MM.1S (cell line): ENCODE data around the gene KCNN4.
"Not testable (repeated sequence)": the region's sequence is repeated elsewhere in the genome, so short reads cannot be mapped to it uniquely, and the experiment has no call there.

ENCODE experiments used
- DNase-seq: peaks from one replicate; pipeline ENCODE4 v3.0.0-alpha.2; 2015
- H2AFZ ChIP-seq: fragments of 300-600 bp; sonication (generic); 2 replicates; pipeline ENCODE4 v1.6.0; 2016; ENCODE audit warnings: antibody characterized with exemption, low read length
- H3F3A ChIP-seq: fragments of 300-600 bp; sonication (generic); 2 replicates; pipeline ENCODE4 v1.6.1; 2016; ENCODE audit warnings: mild to moderate bottlenecking, antibody characterized with exemption, low read length, moderate library complexity, mixed read lengths; ENCODE audit not compliant: insufficient read depth
- H3K27ac ChIP-seq: fragments of 300-600 bp; sonication (generic); 2 replicates; pipeline ENCODE4 v1.5.1; 2016; ENCODE audit warnings: mild to moderate bottlenecking, low read length
- H3K27me3 ChIP-seq: fragments of 300-600 bp; sonication (generic); replicated peaks from 2 replicates; pipeline ENCODE4 v1.6.0; 2016; ENCODE audit warnings: low read length; ENCODE audit not compliant: insufficient read depth
- H3K36me3 ChIP-seq: fragments of 300-600 bp; sonication (generic); replicated peaks from 2 replicates; pipeline ENCODE4 v1.6.1; 2016; ENCODE audit warnings: mild to moderate bottlenecking, low read length, mixed read lengths; ENCODE audit not compliant: insufficient read depth
- H3K4me1 ChIP-seq: fragments of 300-600 bp; sonication (generic); 2 replicates; pipeline ENCODE4 v1.6.1; 2016; ENCODE audit warnings: low read length, mixed read lengths
- H3K4me2 ChIP-seq: fragments of 300-600 bp; sonication (generic); 2 replicates; pipeline ENCODE4 v1.6.0; 2016; ENCODE audit warnings: low read depth, low read length
- H3K4me3 ChIP-seq: fragments of 300-600 bp; sonication (generic); 2 replicates; pipeline ENCODE4 v1.5.1; 2016; ENCODE audit warnings: low read length, mixed read lengths
- H3K79me2 ChIP-seq: fragments of 300-600 bp; sonication (generic); 2 replicates; pipeline ENCODE4 v1.6.1; 2016; ENCODE audit warnings: mixed run types, low read length, mixed read lengths
- H3K9ac ChIP-seq: fragments of 300-600 bp; sonication (generic); 2 replicates; pipeline ENCODE4 v1.6.1; 2016; ENCODE audit warnings: low read length, mixed read lengths
- H3K9me2 ChIP-seq: fragments of 300-600 bp; sonication (generic); replicated peaks from 2 replicates; pipeline ENCODE4 v1.6.1; 2016; ENCODE audit warnings: mild to moderate bottlenecking, low read length, mixed read lengths; ENCODE audit not compliant: insufficient read depth
- H3K9me3 ChIP-seq: fragments of 300-600 bp; sonication (generic); replicated peaks from 2 replicates; pipeline ENCODE4 v1.6.1; 2016; ENCODE audit warnings: mild to moderate bottlenecking, low read length, mixed read lengths; ENCODE audit not compliant: insufficient read depth
- H4K20me1 ChIP-seq: fragments of 300-600 bp; sonication (generic); 2 replicates; pipeline ENCODE4 v1.6.1; 2016; ENCODE audit warnings: mild to moderate bottlenecking, low read length, moderate library complexity, mixed read lengths; ENCODE audit not compliant: insufficient read depth
- EZH2 ChIP-seq: fragments of 300-600 bp; sonication (generic); optimal IDR thresholded peaks from 2 replicates; pipeline ENCODE3; 2017; ENCODE audit warnings: low read depth, mild to moderate bottlenecking, antibody characterized with exemption, low read length, mixed read lengths
- EZH2phosphoT487 ChIP-seq: fragments of 300-600 bp; sonication (generic); IDR thresholded peaks from 2 replicates; pipeline ENCODE4 v1.6.1; 2018; ENCODE audit warnings: antibody characterized with exemption, low read length
- TF ChIP-seq, protein P1 (sequence below): fragments of 300-600 bp; sonication (generic); IDR thresholded peaks from 2 replicates; pipeline ENCODE4 v1.5.1; 2016; ENCODE audit warnings: antibody characterized with exemption, low read length, mixed read lengths

KCNN4 gene

DNA sequence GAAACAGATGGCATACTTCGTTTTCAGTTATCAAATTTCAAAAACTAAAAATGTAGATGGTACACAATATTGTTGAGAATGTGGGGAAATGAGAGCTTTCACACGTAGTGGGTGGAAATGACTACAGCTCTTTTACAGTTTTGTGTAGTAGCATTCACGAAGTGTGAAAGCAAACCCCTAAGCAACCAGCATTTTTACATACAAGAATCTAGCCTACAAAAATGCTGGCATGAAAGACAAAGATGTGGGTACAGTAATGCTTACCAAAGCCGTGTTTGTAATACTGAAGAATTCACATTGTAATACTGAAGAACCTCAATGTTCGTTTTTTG is 40.1 kb upstream of the KCNN4 start:
- no peak for DNase-seq
- H3K79me2 ChIP-seq = no peaks in the 10 kb centered on the region
- H3F3A ChIP-seq = no peaks in the 10 kb centered on the region
- H3K36me3 ChIP-seq = no peaks in the 10 kb centered on the region
- H3K9ac ChIP-seq = no peak overlapping the region
- no peaks in the 10 kb centered on the region; the same call in 1 of the 2 replicates for H3K27me3 ChIP-seq
- H3K27ac ChIP-seq = no peak overlapping the region
- H3K4me2 ChIP-seq = no peak overlapping the region
- H3K9me3 ChIP-seq = no peaks in the 10 kb centered on the region
- no peak for TF ChIP-seq EZH2
- no peak for TF ChIP-seq EZH2phosphoT487
- no peaks in the 10 kb centered on the region for H3K4me1 ChIP-seq
- H3K4me3 ChIP-seq = no peak overlapping the region
- no peaks in the 10 kb centered on the region for H4K20me1 ChIP-seq
- no peak overlapping the region for H2AFZ ChIP-seq
- no peaks in the 10 kb centered on the region for H3K9me2 ChIP-seq

DNA sequence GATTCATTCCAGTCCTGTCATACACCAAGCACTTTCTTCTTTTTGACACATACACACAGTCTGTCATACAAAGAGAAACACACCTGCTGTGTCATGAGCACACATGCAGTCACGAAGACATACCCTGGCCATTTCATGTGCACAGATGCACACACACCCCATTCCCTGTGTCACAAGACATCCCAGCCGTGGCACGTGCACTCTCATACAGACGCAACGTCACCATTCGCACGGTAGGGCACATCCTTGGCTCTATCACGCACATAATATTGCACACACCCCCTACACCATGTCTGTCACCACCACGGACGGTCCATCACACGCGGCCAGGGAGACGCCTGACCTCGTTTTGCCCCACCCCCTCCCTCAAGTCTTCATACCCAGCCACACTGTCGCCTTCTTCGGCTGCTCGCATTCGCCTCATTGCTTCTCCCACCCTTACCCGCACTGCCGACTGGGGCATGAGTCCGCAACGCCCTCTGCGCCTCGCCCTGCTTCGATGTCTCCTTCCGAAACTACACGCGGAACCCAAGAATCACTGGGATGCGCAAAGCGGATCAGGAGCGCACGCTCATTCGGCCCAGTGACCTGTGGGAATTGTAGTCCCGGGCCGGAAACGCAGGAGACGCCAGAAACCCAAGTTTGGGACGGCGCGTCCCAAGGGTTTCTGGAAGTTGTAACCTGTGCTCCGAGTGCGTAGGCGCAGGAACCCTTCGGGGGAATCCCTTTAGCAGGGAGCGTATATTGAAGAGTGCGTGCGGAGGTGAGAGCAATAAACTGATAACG is 39.5 kb upstream of the KCNN4 start:
- Histone ChIP-seq H3K9me3 (no peaks in the 10 kb centered on the region), H3K27ac (no peak overlapping the region), H2AFZ (no peak overlapping the region), H3K9ac (no peak overlapping the region), H3K4me1 (no peaks in the 10 kb centered on the region), H3K27me3 (no peaks in the 10 kb centered on the region; the same call in 1 of the 2 replicates), H3K4me2 (no peak overlapping the region), H4K20me1 (no peaks in the 10 kb centered on the region), H3F3A (no peaks in the 10 kb centered on the region), H3K9me2 (no peaks in the 10 kb centered on the region), H3K36me3 (no peaks in the 10 kb centered on the region), H3K4me3 (no peak overlapping the region), H3K79me2 (no peaks in the 10 kb centered on the region)
- no peak for TF ChIP-seq EZH2
- no peak for DNase-seq

DNA sequence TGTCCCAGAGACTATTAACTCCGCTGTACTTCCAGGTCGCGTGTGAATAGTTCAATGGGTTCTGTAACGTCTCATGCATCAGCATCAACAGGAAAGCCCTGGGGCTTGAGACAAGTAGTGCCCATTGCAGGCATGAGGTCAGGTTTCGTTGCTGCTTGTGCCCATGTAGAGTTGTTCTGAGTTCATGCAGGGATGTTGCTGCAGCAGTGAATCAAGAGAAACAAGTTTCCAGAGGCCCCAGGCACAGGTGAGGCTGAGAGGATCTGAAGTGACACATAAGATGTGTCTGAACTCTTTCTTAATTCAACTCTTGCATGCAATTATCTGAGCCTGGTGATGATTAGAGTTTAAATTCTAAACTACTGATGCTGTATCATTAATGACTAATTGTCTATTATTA is 37.7 kb upstream of the KCNN4 start:
- H3K79me2 ChIP-seq = no peaks in the 10 kb centered on the region
- DNase-seq = no peak
- no peaks in the 10 kb centered on the region for H3K4me1 ChIP-seq
- H3F3A ChIP-seq = no peaks in the 10 kb centered on the region
- no peaks in the 10 kb centered on the region for H3K9me3 ChIP-seq
- no peak overlapping the region for H3K4me3 ChIP-seq
- no peaks in the 10 kb centered on the region; the same call in 1 of the 2 replicates for H3K27me3 ChIP-seq
- no peak overlapping the region for H3K27ac ChIP-seq
- no peaks in the 10 kb centered on the region for H4K20me1 ChIP-seq
- H3K9ac ChIP-seq = no peak overlapping the region
- TF ChIP-seq, protein P1, sequence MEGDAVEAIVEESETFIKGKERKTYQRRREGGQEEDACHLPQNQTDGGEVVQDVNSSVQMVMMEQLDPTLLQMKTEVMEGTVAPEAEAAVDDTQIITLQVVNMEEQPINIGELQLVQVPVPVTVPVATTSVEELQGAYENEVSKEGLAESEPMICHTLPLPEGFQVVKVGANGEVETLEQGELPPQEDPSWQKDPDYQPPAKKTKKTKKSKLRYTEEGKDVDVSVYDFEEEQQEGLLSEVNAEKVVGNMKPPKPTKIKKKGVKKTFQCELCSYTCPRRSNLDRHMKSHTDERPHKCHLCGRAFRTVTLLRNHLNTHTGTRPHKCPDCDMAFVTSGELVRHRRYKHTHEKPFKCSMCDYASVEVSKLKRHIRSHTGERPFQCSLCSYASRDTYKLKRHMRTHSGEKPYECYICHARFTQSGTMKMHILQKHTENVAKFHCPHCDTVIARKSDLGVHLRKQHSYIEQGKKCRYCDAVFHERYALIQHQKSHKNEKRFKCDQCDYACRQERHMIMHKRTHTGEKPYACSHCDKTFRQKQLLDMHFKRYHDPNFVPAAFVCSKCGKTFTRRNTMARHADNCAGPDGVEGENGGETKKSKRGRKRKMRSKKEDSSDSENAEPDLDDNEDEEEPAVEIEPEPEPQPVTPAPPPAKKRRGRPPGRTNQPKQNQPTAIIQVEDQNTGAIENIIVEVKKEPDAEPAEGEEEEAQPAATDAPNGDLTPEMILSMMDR = no peak
- TF ChIP-seq EZH2 = no peak
- no peak for TF ChIP-seq EZH2phosphoT487
- no peaks in the 10 kb centered on the region for H3K36me3 ChIP-seq
- H3K4me2 ChIP-seq = no peak overlapping the region
- H2AFZ ChIP-seq = no peak overlapping the region
- H3K9me2 ChIP-seq = no peaks in the 10 kb centered on the region

DNA sequence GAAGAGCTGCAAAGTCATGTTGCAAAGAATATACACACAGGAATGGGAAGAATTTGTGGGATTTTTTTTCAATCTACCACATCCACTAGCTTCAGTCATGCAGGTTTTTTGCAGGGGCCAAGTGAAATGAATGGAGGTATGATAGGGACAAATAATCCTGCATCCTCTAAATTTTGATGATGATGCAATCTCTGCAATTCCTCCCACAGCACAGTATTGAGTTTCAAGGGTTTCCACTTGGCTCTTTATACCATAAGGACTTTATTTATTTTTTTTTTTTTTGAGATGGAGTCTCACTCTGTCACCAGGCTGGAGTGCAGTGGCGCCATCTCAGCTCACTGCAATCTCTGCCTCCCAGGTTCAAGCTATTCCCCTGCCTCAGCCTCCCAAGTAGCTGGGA is 36.7 kb upstream of the KCNN4 start:
- not testable (repeated sequence) for H3K36me3 ChIP-seq, H3K4me1 ChIP-seq, H3K27ac ChIP-seq, H4K20me1 ChIP-seq, H2AFZ ChIP-seq, H3K9ac ChIP-seq, H3F3A ChIP-seq, H3K79me2 ChIP-seq, H3K4me2 ChIP-seq, DNase-seq, H3K9me2 ChIP-seq, H3K27me3 ChIP-seq, H3K4me3 ChIP-seq, H3K9me3 ChIP-seq
